Endothelial cell of umbilical vein (primary cell): ENCODE measurements around the gene TPT1. TPM values are rescaled to one million over a fixed set of nuclear protein-coding genes. Genes with fewer than 3 reads are reported as not detected.

Experiments used
- BruUV-seq: library from RNA; stranded (reverse); fragments of 400-500 nt; replicated peaks from 2 replicates; lab custom pipeline; 2021; lab: Mats Ljungman, UMichigan
- CTCF ChIA-PET: fragments of 300-600, 350-600 bp; sonication (Branson Sonifier 250); formaldehyde crosslinking; loops from one replicate; lab custom pipeline; 2021; ENCODE audit warnings: antibody characterized with exemption, inconsistent platforms; lab: Charles Lee
- POLR2A ChIA-PET: fragments of 300-600, 350-600 bp; sonication (Branson Sonifier 250); formaldehyde crosslinking; loops from one replicate; lab custom pipeline; 2021; ENCODE audit warnings: antibody characterized with exemption, inconsistent platforms; lab: Charles Lee
- DNase-seq: peaks from one replicate; pipeline ENCODE4 v3.0.0-alpha.2; 2011; ENCODE audit warnings: low read depth, low spot score
- FAIRE-seq: peaks from 2 replicates; lab custom pipeline; 2011; peaks lifted over from hg19 to GRCh38; lab: Jason Lieb, UNC
- H2AFZ ChIP-seq: 2 replicates; pipeline ENCODE4 v1.6.0; 2012; ENCODE audit warnings: low read depth, low read length, control low read depth, inconsistent platforms
- H3K27ac ChIP-seq: 2 replicates; pipeline ENCODE4 v1.5.1; 2011; ENCODE audit warnings: low read depth, mild to moderate bottlenecking, control low read depth, low read length, moderate library complexity; ENCODE audit not compliant: insufficient read depth
- H3K27me3 ChIP-seq, 2 experiments: 2 replicates each; pipeline versions ENCODE4 v1.6.0 to v1.6.1; 2011; ENCODE audit warnings: low read length in 2 of 2, mixed read lengths in 1 of 2; ENCODE audit not compliant: control insufficient read depth in 2 of 2, insufficient read depth in 2 of 2
- H3K36me3 ChIP-seq, 2 experiments: 2 replicates in 1 of 2; 3 replicates in 1 of 2; pipeline ENCODE4 v1.5.1; 2011; ENCODE audit warnings: low read length in 2 of 2, mild to moderate bottlenecking in 1 of 2, moderate library complexity in 1 of 2; ENCODE audit not compliant: control insufficient read depth in 2 of 2, insufficient read depth in 2 of 2; ENCODE audit errors: extremely low read depth in 1 of 2
- H3K4me1 ChIP-seq: 3 replicates; pipeline ENCODE4 v1.5.1; 2011; ENCODE audit warnings: mild to moderate bottlenecking, low read length; ENCODE audit not compliant: control insufficient read depth, insufficient read depth; ENCODE audit errors: extremely low read depth
- H3K4me2 ChIP-seq: 2 replicates; pipeline ENCODE4 v1.6.1; 2011; ENCODE audit warnings: low read length, control low read depth, mixed read lengths; ENCODE audit not compliant: insufficient read depth
- H3K4me3 ChIP-seq, 3 experiments: fragments of 200-600 bp in 1 of 3; sonication (generic), shearing (Covaris generic) in 1 of 3; replicated peaks in 1 of 3; 2 replicates each; pipeline ENCODE4 v1.5.1; 2011 to 2016; ENCODE audit warnings: control low read depth in 3 of 3, low read length in 3 of 3, mild to moderate bottlenecking in 2 of 3, inconsistent platforms in 1 of 3, low read depth in 1 of 3, moderate library complexity in 1 of 3; ENCODE audit not compliant: insufficient read depth in 1 of 3
- H3K79me2 ChIP-seq: 2 replicates; pipeline ENCODE4 v1.6.0; 2012; ENCODE audit warnings: low read length, inconsistent platforms; ENCODE audit not compliant: control insufficient read depth, insufficient read depth
- H3K9ac ChIP-seq: replicated peaks from 2 replicates; pipeline ENCODE3; 2011; ENCODE audit warnings: low read length, control low read depth; ENCODE audit not compliant: insufficient read depth; ENCODE audit errors: extremely low read depth
- H3K9me1 ChIP-seq: replicated peaks from 3 replicates; pipeline ENCODE4 v1.6.0; 2011; ENCODE audit warnings: mild to moderate bottlenecking, low read length; ENCODE audit not compliant: control insufficient read depth, insufficient read depth; ENCODE audit errors: extremely low read depth
- H3K9me3 ChIP-seq: replicated peaks from 2 replicates; pipeline ENCODE4 v1.5.1; 2012; ENCODE audit warnings: low read length, inconsistent platforms; ENCODE audit not compliant: control insufficient read depth, insufficient read depth
- H4K20me1 ChIP-seq: replicated peaks from 2 replicates; pipeline ENCODE3; 2011; ENCODE audit warnings: mild to moderate bottlenecking, low read length; ENCODE audit not compliant: control insufficient read depth, insufficient read depth; ENCODE audit errors: extremely low read depth
- CTCF ChIP-seq, 2 donors: IDR thresholded peaks; 1 replicate in 1 of 2; 2 replicates in 1 of 2; pipeline ENCODE4 v1.5.1; 2011; ENCODE audit warnings: low read length in 2 of 2, mild to moderate bottlenecking in 2 of 2, moderate library complexity in 2 of 2, control low read depth in 1 of 2, inconsistent platforms in 1 of 2, low read depth in 1 of 2; ENCODE audit not compliant: insufficient read depth in 1 of 2; ENCODE audit errors: extremely low read depth in 1 of 2
- EZH2 ChIP-seq: IDR thresholded peaks from 2 replicates; pipeline ENCODE4 v1.6.1; 2012; ENCODE audit warnings: borderline replicate concordance, low read depth, mild to moderate bottlenecking, moderate library complexity, low read length, inconsistent platforms; ENCODE audit not compliant: severe bottlenecking
- FOS ChIP-seq: IDR thresholded peaks from 2 replicates; pipeline ENCODE4 v1.6.1; 2011; ENCODE audit warnings: mild to moderate bottlenecking, low read length, moderate library complexity, borderline replicate concordance; ENCODE audit not compliant: insufficient read depth
- GATA2 ChIP-seq: IDR thresholded peaks from 2 replicates; pipeline ENCODE4 v1.7.0; 2011; ENCODE audit warnings: low read depth, mild to moderate bottlenecking, moderate library complexity, mixed read lengths, low read length; ENCODE audit not compliant: insufficient read length, insufficient read depth
- JUN ChIP-seq: IDR thresholded peaks from 2 replicates; pipeline ENCODE4 v1.6.1; 2011; ENCODE audit warnings: borderline replicate concordance, low read depth; ENCODE audit not compliant: insufficient read length, insufficient read depth
- MAX ChIP-seq: IDR thresholded peaks from 2 replicates; pipeline ENCODE4 v1.6.1; 2011; ENCODE audit not compliant: insufficient read depth, insufficient read length
- MYC ChIP-seq: IDR thresholded peaks from one replicate; pipeline ENCODE4 v1.6.1; 2011; ENCODE audit warnings: mild to moderate bottlenecking, low read depth, low read length
- POLR2A ChIP-seq: IDR thresholded peaks from 2 replicates; pipeline ENCODE4 v1.6.1; 2012; ENCODE audit warnings: low read depth, mild to moderate bottlenecking, control low read depth, low read length
- POLR2AphosphoS5 ChIP-seq: IDR thresholded peaks from 2 replicates; pipeline ENCODE4 v1.6.1; 2012; ENCODE audit warnings: low read depth, mild to moderate bottlenecking, control low read depth, low read length, moderate library complexity; ENCODE audit not compliant: insufficient read depth
- dilution Hi-C: fragments of 300-500 bp; cut with MboI; formaldehyde crosslinking; loops from one replicate; pipeline ENCODE4 v1.15.0; 2019; ENCODE audit warnings: low sequenced_read_pairs; ENCODE audit not compliant: extremely low pct_ligation_motif_present
- intact Hi-C: fragments of 100-400 bp; cut with micrococcal nuclease; formaldehyde crosslinking; loops from one replicate; pipeline ENCODE4 v1.10.0; 2022
- polyA plus RNA-seq, 4 experiments: library from polyadenylated mRNA; depleted of rRNA in 3 of 4; stranded (reverse) in 3 of 4; unstranded in 1 of 4; fragments of >200 nt; gene quantifications; 2 replicates each; pipeline versions ENCODE4 v1.2.1 to v1.2.3, GENCODE V29; 2011 to 2012; ENCODE audit warnings: missing spikeins in 1 of 4
- total RNA-seq: library from RNA; stranded (reverse); gene quantifications from 2 replicates; pipeline ENCODE4 v1.2.3, GENCODE V29; 2021

The TPT1 gene
- total and polyA plus RNA-seq, 2 donors (not counting 3 experiments of a cell fraction or from before 2014, with no cell fraction given) = 2,993 to 4,330 TPM

DNA sequence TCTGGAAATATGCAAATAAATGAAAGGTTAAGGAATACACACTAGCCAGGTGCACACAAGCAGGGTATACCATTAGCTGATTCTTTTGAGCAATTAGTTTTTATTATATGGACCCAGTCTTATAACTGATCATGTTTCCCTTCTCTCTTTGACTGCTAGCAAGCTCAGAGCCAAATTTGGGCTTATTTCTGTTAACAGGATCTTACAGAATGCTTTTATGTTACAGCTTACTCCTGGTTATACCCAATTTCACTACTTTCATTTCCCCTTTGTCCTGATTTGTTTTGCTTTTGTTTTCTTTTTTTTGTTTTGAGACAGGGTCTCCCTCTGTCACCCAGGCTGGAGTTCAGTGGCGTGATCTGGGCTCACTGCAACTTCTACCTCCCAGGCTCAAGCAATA, 12.9 kb upstream of the TPT1 start:
- Histone ChIP-seq H4K20me1 (no peaks in the 10 kb centered on the region), H3K36me3 (peaks cover 0 to 9% of the 10 kb centered on the region in 2 experiments), H3K4me2 (no peak overlapping the region), H3K79me2 (no peaks in the 10 kb centered on the region), H3K4me3 (no peak overlapping the region), H3K9me3 (no peaks in the 10 kb centered on the region), H3K4me1 (no peaks in the 10 kb centered on the region), H3K9ac (no peak overlapping the region), H3K27me3 (no peaks in the 10 kb centered on the region), H2AFZ (no peak overlapping the region), H3K9me1 (no peaks in the 10 kb centered on the region), H3K27ac (no peak overlapping the region)
- intact Hi-C loops (no loop called here), dilution Hi-C loops (no loop called here)
- no peak for FAIRE-seq
- no peak for DNase-seq
- BruUV-seq = no TSS peak
- POLR2A ChIA-PET = no interaction called here
- CTCF ChIA-PET = interaction anchor here (0.9 to 1.6 kb wide), 2 partner anchors 17 to 40 kb away, joined by 3 to 6 read pairs; no protein-coding TSS in a partner anchor
- TF ChIP-seq EZH2 (no peak), FOS (no peak), POLR2AphosphoS5 (no peak), MAX (no peak), MYC (no peak), CTCF (IDR thresholded peaks at IDR 0.05; ENCODE audit: extremely low read depth in 1 of 2, insufficient read depth in 1 of 2, low read depth in 1 of 2, low read length in 2 of 2) (no peak), POLR2A (no peak), JUN (no peak), GATA2 (no peak)
